HG02798 (cell line): ENCODE results near the gene ADGRG7.
"Not testable (repeated sequence)": the region's sequence is repeated elsewhere in the genome, so short reads cannot be mapped to it uniquely, and the experiment has no call there.

Experiments used
- ATAC-seq: cut with Tn5 transposase; IDR thresholded peaks from one replicate; pipeline ENCODE4 v1.9.1; 2021; ENCODE audit warnings: mild to moderate bottlenecking; ENCODE audit not compliant: unreplicated experiment, poor library complexity

The ADGRG7 gene

GRCh38 chr3:100640633-100641032 lies 31.2 kb downstream of the ADGRG7 start:
- ATAC-seq = no peak

GRCh38 chr3:100641471-100642032 lies 32.2 kb downstream of the ADGRG7 start:
- ATAC-seq = peak; percentile 74

GRCh38 chr3:100645913-100646312 lies 36.5 kb downstream of the ADGRG7 start:
- ATAC-seq = no peak

GRCh38 chr3:100647171-100647570 lies 37.8 kb downstream of the ADGRG7 start:
- ATAC-seq = no peak

GRCh38 chr3:100647657-100648056 lies 38.3 kb downstream of the ADGRG7 start:
- ATAC-seq = no peak

GRCh38 chr3:100650651-100651619 lies 41.5 kb downstream of the ADGRG7 start:
- peak; percentile 96 for ATAC-seq

GRCh38 chr3:100653604-100654294 lies 44.3 kb downstream of the ADGRG7 start:
- ATAC-seq = no peak

- no peak for ATAC-seq
Observed at GRCh38 chr3:100656945-100657344, 47.5 kb downstream of the ADGRG7 start.

- not testable (repeated sequence) for ATAC-seq
Observed at GRCh38 chr3:100661294-100661693, 51.9 kb downstream of the ADGRG7 start.

- ATAC-seq = no peak
Observed at GRCh38 chr3:100662113-100662823, 52.9 kb downstream of the ADGRG7 start.

GRCh38 chr3:100665230-100665629 lies 55.8 kb downstream of the ADGRG7 start:
- ATAC-seq = no peak

GRCh38 chr3:100666699-100667098 lies 57.3 kb downstream of the ADGRG7 start:
- not testable (repeated sequence) for ATAC-seq

- ATAC-seq = not testable (repeated sequence)
Observed at GRCh38 chr3:100667316-100667715, 57.9 kb downstream of the ADGRG7 start.

- ATAC-seq = not testable (repeated sequence)
Observed at GRCh38 chr3:100670995-100671394, 61.6 kb downstream of the ADGRG7 start.

- ATAC-seq = no peak
Observed at GRCh38 chr3:100681496-100681895, 72.1 kb downstream of the ADGRG7 start.

GRCh38 chr3:100682056-100682853 lies 72.9 kb downstream of the ADGRG7 start:
- ATAC-seq = no peak

- ATAC-seq = no peak
Observed at GRCh38 chr3:100682854-100683760, 73.7 kb downstream of the ADGRG7 start.

GRCh38 chr3:100693225-100693624 lies 83.8 kb downstream of the ADGRG7 start:
- no peak for ATAC-seq

GRCh38 chr3:100695696-100696095 lies 86.3 kb downstream of the ADGRG7 start:
- no peak for ATAC-seq
